ENCODE data around the gene SOX18.

DNA sequence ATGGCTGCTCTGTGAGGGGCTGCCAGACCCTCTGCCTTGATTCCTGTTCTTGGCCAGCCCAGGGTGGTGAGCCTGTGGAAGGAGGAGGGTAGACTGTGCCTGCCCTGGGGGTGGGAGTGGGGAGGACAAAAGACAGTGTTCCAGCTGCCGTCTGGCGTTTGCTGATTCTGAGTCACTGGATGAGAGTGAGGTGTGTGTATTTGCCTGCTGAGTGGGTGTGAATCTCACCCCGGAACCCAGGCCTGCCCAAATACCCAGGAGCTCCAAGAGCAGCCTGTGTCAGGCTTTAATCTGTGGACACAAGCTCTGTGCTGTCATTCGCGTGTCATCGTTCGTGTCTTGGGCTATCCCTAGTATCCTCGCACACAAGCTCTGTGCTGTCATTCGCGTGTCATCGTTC is 37.4 kb upstream of the SOX18 start:
- no peak for TF ChIP-seq POLR2A (IDR thresholded peaks at IDR 0.05)
- TF ChIP-seq, protein P1, sequence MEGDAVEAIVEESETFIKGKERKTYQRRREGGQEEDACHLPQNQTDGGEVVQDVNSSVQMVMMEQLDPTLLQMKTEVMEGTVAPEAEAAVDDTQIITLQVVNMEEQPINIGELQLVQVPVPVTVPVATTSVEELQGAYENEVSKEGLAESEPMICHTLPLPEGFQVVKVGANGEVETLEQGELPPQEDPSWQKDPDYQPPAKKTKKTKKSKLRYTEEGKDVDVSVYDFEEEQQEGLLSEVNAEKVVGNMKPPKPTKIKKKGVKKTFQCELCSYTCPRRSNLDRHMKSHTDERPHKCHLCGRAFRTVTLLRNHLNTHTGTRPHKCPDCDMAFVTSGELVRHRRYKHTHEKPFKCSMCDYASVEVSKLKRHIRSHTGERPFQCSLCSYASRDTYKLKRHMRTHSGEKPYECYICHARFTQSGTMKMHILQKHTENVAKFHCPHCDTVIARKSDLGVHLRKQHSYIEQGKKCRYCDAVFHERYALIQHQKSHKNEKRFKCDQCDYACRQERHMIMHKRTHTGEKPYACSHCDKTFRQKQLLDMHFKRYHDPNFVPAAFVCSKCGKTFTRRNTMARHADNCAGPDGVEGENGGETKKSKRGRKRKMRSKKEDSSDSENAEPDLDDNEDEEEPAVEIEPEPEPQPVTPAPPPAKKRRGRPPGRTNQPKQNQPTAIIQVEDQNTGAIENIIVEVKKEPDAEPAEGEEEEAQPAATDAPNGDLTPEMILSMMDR (IDR thresholded peaks at IDR 0.05): no peak

Data from sigmoid colon (tissue), 3 donors.